Activated CD8-positive, alpha-beta memory T cell treated with anti-CD3 and anti-CD28 coated beads for 36 hours (primary cell): Measurements from ENCODE around the gene PTPRJ. TPM values are rescaled to one million over a fixed set of nuclear protein-coding genes. Genes with fewer than 3 reads are reported as not detected.
"Not testable (repeated sequence)": the region's sequence is repeated elsewhere in the genome, so short reads cannot be mapped to it uniquely, and the experiment has no call there.

Source experiments
- CTCF ChIA-PET: fragments of 350-600 bp; sonication (Branson Sonifier 250); formaldehyde crosslinking; loops from one replicate; lab custom pipeline; 2021; ENCODE audit warnings: antibody characterized with exemption; lab: Charles Lee
- POLR2A ChIA-PET: fragments of 350-600 bp; sonication (Branson Sonifier 250); formaldehyde crosslinking; loops from one replicate; lab custom pipeline; 2021; ENCODE audit warnings: antibody characterized with exemption; lab: Charles Lee
- total RNA-seq, 2 experiments: library from RNA; stranded (reverse); gene quantifications; one replicate each; pipeline ENCODE4 v1.2.3, GENCODE V29; 2021

The PTPRJ gene
- total RNA-seq, 2 experiments from 2014 or later, result 26.2 to 28.2 TPM

DNA sequence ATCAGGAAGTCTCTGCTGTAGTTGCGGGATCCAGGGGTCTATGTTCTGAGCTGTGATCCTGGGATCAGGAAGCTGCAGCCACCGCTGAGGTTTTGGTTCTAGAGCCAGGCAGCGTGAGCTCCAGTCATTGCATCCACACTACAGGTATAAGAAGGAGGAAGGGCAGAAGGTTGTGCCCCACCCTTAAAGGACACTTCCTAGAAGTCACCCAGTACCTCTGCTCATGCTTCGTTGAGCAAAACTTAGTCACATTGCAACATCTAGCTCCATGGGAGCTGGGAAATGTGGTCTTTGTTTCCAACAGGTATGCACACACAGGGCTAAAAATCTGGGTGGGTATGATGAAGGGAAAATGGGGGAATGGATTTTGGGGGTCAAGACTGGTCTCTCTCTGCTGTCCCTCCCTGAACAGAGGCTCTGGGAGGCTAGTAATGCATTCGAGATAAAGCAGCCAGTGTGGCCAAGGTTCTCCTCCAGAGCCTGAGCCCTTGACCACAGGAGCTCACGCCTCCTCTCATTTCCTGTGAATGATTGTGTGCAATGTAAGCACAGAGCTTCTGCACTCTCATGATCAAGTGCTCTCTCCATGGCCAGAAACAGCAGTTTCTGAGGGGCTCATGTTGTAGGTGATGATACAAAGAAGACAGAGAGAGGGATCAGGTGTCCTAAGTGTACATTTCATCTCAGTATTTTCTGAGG is 149.5 kb downstream of the PTPRJ start:
- POLR2A ChIA-PET, result interaction anchor here (0.6 kb wide), 1 partner anchor 184 kb away, joined by 3 read pairs; no protein-coding TSS in a partner anchor
- CTCF ChIA-PET, result no interaction called here

DNA sequence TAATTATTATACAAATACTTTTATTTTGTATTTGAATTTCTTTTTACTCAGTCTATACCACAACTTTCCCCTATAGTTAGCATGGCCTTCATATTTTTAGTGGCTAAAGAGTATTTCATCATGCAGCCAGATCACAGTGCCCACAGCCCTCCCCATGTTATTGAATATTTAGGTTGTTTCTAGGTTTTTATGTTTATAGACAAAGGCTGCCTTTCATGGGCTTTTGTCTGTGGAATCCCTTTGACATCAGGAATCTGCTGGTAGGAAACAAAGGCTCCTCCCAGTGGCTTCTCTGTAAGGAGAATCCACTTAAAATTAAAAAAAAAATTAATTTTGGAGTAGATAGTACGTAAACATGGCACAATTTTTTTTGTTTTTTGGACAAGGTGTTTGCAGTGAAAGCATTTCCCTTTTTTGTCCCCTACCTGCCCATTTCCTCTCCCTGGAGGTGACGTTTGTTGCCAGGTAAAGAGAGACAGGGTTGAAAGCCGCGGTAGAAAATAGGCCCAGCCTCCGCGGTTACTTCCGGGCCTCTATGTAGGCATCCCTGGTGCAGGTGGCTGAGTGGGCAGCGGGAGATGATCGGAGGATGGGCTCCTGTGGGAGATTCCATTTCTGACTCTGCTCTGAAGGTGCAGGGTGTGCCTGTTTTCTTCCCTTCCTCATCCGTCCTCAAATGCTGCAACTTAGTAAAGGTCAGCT is 154.0 kb downstream of the PTPRJ start:
- POLR2A ChIA-PET, result no interaction called here
- CTCF ChIA-PET, result no interaction called here

DNA sequence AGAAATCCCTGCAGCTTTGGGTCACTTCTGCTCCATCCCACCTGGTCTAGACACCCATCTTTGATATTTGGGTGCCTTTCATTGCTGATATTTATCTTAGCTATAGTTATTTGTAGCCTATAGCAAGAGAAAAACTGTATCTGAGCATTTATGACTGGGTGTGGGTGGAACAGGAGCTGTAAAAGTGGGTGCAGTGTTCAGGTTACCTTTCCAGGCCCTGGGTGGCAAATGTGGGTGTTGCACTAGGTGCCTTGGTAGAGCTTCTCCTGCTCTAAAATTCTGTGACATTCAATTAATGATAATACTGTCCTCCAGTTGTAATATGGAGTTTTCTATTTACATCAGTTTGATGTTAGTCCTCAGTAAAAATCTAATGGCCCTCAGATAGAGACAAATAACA is 157.9 kb downstream of the PTPRJ start:
- CTCF ChIA-PET, result interaction anchor here (1.1 kb wide), 1 partner anchor 199 kb away, joined by 3 read pairs; no protein-coding TSS in a partner anchor

DNA sequence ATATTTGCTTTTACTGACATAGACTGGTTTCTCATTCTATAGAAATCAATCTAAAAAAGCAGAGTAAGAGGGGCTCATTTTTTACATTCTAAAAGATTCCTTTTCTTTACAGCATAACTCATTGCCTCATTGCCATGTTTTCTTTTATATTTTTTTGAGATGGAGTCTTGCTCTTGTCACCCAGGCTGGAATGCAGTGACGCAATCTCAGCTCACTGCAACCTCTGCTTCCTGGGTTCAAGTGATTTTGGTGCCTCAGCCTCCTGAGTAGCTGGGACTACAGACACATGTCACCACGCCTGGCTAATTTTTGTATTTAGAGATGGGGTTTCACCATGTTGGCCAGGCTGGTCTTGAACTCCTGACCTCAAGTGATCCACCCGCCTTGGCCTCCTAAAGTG is 159.5 kb downstream of the PTPRJ start:
- CTCF ChIA-PET, POLR2A ChIA-PET: not testable (repeated sequence)

More for the DNA sequence above, 157.9 kb downstream of the PTPRJ start:
- POLR2A ChIA-PET, result no interaction called here

DNA sequence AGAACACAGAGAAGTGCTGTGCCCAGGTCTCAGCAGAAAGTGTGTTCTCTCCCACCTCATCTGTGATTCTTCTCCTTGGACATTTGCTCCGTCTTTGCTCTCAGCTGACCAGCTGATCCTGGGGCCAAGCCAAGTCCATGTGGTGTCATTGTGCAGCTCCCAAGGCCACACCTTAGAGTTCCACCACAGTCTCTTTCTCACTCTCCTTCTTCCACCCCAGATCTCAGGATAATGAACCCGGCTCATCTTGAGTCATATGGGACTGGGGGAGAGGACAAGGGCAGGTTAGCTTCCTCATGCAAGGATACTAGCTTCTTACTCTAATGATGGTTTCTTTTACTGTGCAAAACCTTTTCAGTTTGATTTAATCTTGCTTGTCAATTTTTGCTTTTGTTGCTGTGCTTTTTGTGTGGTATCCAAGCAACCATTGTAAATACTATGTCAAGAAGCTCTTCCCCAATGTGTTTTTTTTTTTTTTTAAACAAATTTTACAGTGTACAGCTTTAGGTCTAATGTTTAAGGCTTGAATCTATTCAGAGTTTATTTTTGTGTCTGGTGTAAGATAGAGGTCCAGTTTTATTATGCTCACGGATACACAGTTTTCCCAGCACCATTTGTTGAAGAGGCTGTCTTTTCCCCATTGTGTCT is 161.2 kb downstream of the PTPRJ start:
- CTCF ChIA-PET, result no interaction called here
- POLR2A ChIA-PET, result no interaction called here

DNA sequence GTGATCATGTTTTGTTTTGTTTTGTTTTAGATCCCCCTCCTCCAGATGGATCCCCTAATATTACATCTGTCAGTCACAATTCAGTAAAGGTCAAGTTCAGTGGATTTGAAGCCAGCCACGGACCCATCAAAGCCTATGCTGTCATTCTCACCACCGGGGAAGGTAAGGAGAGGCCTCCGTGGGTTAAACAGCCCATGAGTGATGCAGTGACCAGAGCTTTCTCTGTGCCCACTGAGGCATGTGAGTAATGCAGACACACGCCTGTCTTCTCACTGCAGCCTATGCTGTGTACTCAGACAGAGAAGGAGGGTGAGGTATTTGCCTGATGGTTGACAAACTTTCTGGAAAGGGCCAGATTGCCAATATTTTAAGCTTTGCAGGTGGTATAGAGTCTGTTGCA is 162.5 kb downstream of the PTPRJ start:
- POLR2A ChIA-PET, result no interaction called here

DNA sequence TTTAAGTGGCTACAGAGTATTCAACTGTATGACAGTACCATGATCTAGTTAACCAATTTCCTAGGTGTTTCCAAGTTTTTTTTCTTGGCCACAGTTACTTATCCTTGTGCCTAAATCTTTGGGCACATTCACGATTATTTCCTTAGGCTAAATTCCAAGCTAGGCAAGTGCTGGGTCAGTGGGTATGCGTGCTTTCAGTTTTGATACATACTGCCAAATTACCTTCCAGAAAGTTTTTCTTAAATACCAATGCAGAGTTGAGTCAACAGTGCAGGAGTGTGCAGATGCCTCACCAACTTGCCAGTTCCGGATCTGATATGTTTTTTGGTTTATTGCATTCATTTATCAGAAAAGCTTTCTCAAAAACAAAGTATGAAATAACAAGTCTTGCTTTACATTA is 168.4 kb downstream of the PTPRJ start:
- POLR2A ChIA-PET, result no interaction called here
- CTCF ChIA-PET, result interaction anchor here (0.7 kb wide), 1 partner anchor 203 kb away, joined by 3 read pairs; no protein-coding TSS in a partner anchor

More for the DNA sequence above, 162.5 kb downstream of the PTPRJ start:
- CTCF ChIA-PET, result no interaction called here

DNA sequence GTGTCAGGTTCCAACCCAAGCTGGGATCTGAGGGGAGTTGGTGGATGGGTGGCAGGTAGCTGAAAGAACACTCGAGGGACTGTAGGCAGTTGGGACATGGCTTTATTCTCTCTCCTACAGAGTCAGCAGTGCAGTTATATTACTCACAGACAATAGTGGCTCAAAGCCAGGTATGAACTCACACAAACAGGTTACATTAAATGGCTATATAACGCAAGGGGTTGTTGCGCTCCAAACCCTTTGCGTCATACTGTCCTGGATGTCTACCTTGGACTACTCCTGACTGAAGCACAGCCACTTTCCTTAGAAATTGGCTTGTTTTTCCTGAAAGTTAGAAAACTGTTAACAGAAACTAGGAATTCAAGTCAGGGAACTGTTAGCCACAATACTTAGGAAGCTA is 169.9 kb downstream of the PTPRJ start:
- ChIA-PET POLR2A (no interaction called here), CTCF (no interaction called here)

DNA sequence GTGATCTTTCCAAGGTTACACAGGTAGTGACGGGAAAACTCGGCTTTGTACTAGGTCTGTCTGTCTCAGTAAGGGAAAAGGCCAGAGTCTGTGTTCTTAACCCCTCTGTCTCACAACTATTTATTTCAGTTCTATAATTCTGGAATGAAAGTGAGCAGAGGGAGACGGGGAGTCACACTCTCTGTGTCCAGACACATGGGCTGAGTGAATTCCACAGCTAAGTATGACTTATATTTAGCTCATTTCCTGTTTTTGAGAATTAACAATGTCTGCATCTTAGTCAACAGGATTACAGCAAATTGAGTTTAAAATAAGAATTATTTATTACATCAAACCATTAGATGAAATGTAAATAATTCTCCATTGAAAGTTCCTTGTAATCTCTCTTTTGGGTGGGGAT is 173.8 kb downstream of the PTPRJ start:
- POLR2A ChIA-PET, result no interaction called here
- CTCF ChIA-PET, result no interaction called here

DNA sequence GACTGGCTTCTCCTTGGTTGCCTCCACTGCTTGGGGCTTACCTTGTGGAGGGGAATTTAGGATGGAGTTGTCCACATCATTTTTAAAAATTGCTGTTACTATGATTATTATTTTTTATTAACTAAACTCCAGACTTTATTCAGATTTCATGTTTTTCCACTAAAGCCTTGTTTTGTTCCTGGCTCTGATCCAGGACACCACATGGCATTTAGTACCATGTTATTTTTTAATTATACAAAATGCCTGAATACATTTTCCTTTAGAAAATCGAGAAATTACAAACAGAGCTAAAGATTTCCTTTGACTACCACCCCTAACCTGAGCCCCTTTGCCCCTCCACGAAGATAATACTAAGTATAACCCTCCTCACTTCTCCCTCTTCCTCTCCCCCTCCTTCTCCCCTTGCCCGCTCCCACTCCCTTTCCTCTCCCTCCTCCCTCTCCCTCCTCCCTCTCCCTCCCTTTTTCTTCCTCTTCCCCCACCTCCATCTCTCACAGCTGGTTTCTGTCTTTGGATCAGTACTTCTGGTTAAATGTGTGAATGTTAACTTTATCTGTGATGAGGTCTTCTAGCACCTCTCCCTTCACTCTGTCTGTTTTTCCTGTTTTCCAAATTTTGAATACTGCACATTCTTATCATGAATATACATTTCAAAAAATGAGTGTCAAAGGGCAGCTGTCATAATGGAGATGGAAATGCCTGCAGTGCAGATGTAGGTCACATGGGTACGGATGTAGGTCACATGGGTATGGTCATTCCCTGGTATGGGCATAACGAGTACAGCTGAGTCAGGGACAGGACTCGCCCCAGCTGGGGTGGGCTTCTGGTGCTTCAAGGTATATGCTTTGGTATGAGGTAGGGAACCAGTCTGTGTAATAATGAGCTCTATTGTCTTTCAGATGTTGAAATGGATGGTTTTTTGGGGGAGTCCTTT is 181.9 kb downstream of the PTPRJ start:
- POLR2A ChIA-PET, result interaction anchor here (0.6 kb wide), 1 partner anchor 332 kb away, joined by 5 read pairs; no protein-coding TSS in a partner anchor
- CTCF ChIA-PET, result interaction anchor here (0.8 kb wide), 1 partner anchor 225 kb away, joined by 3 read pairs; no protein-coding TSS in a partner anchor

DNA sequence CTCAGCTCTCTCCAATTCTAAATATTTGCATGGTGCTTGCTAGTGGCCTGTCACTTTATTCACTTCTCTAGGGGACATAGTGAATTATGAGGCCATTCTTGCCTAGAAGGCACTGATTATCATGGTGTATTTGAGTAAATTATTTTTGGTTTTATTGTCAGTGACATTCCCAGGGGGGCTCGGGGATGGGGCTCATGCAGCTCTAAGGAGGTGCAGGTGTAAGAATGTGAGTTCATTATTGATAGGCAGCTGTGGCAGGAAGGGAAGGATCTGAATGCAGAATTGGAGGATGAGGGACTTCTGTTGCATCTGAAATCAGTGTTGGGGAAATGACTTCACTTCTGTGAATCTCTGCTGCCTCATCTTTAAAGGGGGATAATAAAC is 182.5 kb downstream of the PTPRJ start:
- CTCF ChIA-PET, result interaction anchor here (0.8 kb wide), 1 partner anchor 226 kb away, joined by 3 read pairs; no protein-coding TSS in a partner anchor
- POLR2A ChIA-PET, result no interaction called here

DNA sequence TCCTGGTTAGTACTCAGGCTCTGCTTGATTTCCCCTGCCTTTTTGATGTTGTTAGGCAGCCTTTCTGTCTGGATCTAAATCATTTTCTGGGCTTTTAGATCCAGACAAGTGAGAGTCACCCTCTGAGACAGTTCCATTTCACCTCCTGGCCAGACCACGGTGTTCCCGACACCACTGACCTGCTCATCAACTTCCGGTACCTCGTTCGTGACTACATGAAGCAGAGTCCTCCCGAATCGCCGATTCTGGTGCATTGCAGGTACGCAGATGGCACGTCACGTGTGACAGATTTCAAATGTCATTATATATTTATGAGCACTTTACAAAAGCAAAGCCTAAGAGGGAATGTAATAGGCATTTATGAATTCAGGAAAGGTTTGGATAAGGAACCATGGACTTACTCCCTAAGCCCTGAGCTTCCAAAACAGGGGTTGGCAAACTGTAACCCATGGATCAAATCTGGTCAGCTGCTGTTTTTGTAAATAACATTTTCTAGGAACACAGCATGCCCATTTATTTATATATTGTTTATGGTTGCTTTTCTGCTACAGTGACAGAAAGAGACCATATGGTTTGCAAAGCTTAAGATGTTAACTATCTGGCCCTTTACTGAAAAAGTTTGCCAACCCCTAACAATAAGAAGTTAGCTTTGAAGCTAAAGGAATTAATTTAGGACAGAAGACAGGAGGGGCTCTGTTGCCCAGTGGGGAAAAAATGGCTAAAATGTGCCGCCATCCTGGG is 183.2 kb downstream of the PTPRJ start:
- POLR2A ChIA-PET, result no interaction called here
- CTCF ChIA-PET, result no interaction called here

DNA sequence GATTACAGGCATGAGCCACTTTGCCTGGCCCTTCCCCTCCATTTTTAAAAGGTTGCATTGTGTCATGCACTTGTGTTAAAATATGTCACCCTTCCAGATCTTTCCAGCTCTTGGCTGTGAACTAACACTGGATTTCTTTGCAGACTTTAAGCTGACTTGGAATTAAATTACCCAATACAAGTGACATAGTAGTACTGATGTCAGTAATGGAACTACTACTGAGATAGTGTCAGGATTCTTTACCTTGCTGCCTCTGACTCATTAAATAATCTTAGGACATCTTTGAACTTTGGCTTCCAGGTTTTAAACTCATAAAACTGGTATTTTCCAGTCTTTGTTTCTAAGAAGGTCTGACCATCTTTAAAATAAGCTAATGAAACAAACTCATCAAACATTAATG is 184.5 kb downstream of the PTPRJ start:
- POLR2A ChIA-PET, result no interaction called here
- CTCF ChIA-PET, result no interaction called here

DNA sequence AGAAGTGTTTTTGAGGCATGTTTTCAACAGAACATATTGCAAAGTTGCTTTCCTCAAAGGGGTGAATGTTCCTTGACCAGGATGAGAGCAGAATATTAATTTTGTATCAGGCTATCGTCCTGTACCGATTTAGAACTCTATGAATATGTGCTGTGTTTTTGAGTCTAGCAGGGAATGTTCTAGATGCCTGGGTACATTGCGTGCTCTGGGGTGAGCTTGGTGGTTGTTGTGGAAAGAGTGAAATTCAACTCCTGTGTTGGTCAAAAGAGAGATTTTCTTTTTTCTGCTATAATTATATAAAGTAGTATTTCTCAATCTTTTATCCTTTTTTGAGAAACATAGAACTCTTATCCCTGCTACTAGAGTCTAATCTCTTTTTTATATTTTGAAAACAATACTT is 185.1 kb downstream of the PTPRJ start:
- ChIA-PET POLR2A (interaction anchor here (0.6 kb wide), 1 partner anchor 228 kb away, joined by 4 read pairs; no protein-coding TSS in a partner anchor), CTCF (no interaction called here)

DNA sequence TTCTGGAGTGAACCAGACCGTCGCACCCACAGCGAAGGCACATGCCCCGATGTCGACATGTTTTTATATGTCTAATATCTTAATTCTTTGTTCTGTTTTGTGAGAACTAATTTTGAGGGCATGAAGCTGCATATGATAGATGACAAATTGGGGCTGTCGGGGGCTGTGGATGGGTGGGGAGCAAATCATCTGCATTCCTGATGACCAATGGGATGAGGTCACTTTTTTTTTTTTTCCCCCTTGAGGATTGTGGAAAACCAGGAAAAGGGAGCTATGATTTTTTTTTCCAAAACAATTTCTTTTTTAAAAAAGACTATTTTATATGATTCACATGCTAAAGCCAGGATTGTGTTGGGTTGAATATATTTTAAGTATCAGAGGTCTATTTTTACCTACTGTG is 187.0 kb downstream of the PTPRJ start:
- ChIA-PET POLR2A (no interaction called here), CTCF (no interaction called here)

DNA sequence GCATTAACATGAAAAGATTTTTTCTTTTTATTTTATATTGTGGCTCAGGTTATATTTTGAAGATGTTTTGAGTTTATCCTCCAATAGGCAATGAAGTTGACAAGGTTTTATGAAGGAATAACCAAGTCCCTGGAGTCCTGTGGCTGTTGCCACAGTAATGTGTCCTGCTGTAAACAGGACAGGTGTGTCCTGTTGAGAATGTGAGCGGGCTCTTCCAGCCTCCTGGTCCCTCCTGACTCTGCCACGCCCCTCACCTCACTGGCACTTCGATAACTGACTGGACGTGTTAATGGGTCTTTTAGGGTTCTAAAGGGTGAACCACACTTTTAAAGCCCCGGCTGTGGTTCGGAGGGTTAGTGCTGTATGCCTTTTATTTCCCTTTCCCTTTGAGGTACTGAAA is 188.5 kb downstream of the PTPRJ start:
- POLR2A ChIA-PET, result no interaction called here
- CTCF ChIA-PET, result no interaction called here

DNA sequence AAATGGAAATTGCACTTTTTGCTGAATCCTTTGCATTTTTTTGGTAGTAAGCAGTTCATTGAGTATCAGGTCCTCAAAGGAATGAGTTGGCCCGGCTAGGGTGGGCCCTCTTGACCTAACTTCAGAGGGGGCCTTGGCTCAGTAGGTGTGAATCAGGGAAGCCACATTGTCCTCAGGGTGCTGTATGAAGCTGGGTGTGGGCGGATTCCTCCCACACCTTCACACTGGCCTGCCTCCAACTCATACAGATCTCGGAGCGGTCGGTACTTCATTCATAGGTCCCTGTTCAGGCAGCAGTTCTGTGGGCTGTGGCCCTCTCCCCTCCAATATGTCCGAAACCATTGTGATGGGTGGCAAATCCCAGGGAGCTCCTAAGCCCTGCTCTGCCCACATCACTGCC is 188.9 kb downstream of the PTPRJ start:
- CTCF ChIA-PET, result no interaction called here
- POLR2A ChIA-PET, result no interaction called here

DNA sequence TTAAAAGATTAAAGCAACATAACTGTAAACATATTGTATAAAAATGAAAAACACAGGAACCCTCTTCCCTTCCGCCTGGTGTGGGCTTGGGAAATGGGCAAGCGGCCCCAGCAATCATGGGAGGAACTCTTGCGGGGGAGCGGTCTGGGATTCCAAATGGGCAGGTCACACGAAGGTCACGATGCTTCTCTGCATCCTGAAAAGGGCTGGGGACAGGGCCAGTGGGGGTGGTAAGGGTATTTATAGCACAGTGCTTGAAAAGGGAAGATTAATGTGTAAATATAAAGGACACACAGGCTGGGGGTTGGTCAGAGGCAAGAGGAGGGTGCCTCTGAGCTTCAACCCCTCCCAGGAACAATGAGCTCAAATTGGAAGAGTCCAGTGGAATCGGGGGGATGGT is 189.4 kb downstream of the PTPRJ start:
- ChIA-PET CTCF (no interaction called here), POLR2A (no interaction called here)
